GM12878 (cell line): ENCODE results near the gene SEC14L6. TPM values are rescaled to one million over a fixed set of nuclear protein-coding genes. Genes with fewer than 3 reads are reported as not detected.

Experiments used
- ATAC-seq: fragments of 200-7000 bp; cut with Tn5 transposase; 3 replicates; pipeline ENCODE4 v1.9.1; 2020; ENCODE audit warnings: mild to moderate bottlenecking, moderate library complexity
- BruUV-seq: library from RNA; stranded (reverse); fragments of 400-500 nt; replicated peaks from 2 replicates; lab custom pipeline; 2021; lab: Mats Ljungman, UMichigan
- CTCF ChIA-PET: fragments of 300-600 bp; sonication (Branson Sonifier 250); formaldehyde crosslinking; extraction: SDS; loops from one replicate; lab custom pipeline; 2021; ENCODE audit warnings: inconsistent platforms; lab: Yijun Ruan, JAX
- POLR2A ChIA-PET: fragments of 350-600 bp; formaldehyde crosslinking; extraction: SDS; loops from one replicate; lab custom pipeline; 2021; ENCODE audit warnings: inconsistent platforms; lab: Charles Lee
- RAD21 ChIA-PET: fragments of 300-600 bp; sonication (Branson Sonifier 250); formaldehyde crosslinking; loops from one replicate; lab custom pipeline; 2023; ENCODE audit warnings: antibody characterized with exemption; ENCODE audit not compliant: unreplicated experiment; lab: Charles Lee
- SMC1A ChIA-PET: fragments of 300-600 bp; sonication (Branson Sonifier 250); formaldehyde crosslinking; loops from one replicate; lab custom pipeline; 2023; ENCODE audit not compliant: unreplicated experiment, uncharacterized antibody; lab: Charles Lee
- DNase-seq: peaks from one replicate; pipeline ENCODE4 v3.0.0-alpha.2; 2011; ENCODE audit warnings: low read depth, low spot score
- FAIRE-seq: peaks from 3 replicates; lab custom pipeline; 2011; peaks lifted over from hg19 to GRCh38; lab: Jason Lieb, UNC
- H2AFZ ChIP-seq: 2 replicates; pipeline ENCODE4 v1.6.0; 2011; ENCODE audit warnings: low read depth, low read length, control low read depth; ENCODE audit not compliant: control insufficient read depth
- H3K27ac ChIP-seq: 2 replicates; pipeline ENCODE4 v1.5.1; 2011; ENCODE audit warnings: control low read depth; ENCODE audit not compliant: control insufficient read depth, insufficient read depth
- H3K27me3 ChIP-seq, 2 experiments: replicated peaks in 1 of 2; 2 replicates each; pipeline versions ENCODE4 v1.6.0 to v1.6.1; 2011; ENCODE audit warnings: low read length in 1 of 2; ENCODE audit not compliant: control insufficient read depth in 2 of 2, insufficient read depth in 2 of 2
- H3K36me3 ChIP-seq, 2 experiments: 2 replicates each; pipeline ENCODE4 v1.5.1; 2011; ENCODE audit warnings: low read length in 1 of 2; ENCODE audit not compliant: control insufficient read depth in 2 of 2, insufficient read depth in 2 of 2
- H3K4me1 ChIP-seq: 2 replicates; pipeline ENCODE4 v1.6.1; 2011; ENCODE audit warnings: mild to moderate bottlenecking, low read length, moderate library complexity, mixed read lengths; ENCODE audit not compliant: control insufficient read depth, insufficient read depth
- H3K4me2 ChIP-seq: 2 replicates; pipeline ENCODE4 v1.6.0; 2011; ENCODE audit warnings: control low read depth; ENCODE audit not compliant: control insufficient read depth, insufficient read depth
- H3K4me3 ChIP-seq: fragments of 200-600 bp; sonication (generic); 2 replicates; pipeline ENCODE4 v1.5.1; 2016
- H3K79me2 ChIP-seq: 2 replicates; pipeline ENCODE4 v1.6.0; 2011; ENCODE audit warnings: low read length; ENCODE audit not compliant: control insufficient read depth, insufficient read depth
- H3K9ac ChIP-seq: 2 replicates; pipeline ENCODE4 v1.8.0; 2011; ENCODE audit warnings: low read length, control low read depth, mixed read lengths; ENCODE audit not compliant: control insufficient read depth, insufficient read depth
- H3K9me3 ChIP-seq: replicated peaks from 3 replicates; pipeline ENCODE4 v1.5.1; 2011; ENCODE audit warnings: mild to moderate bottlenecking, low read length; ENCODE audit not compliant: control insufficient read depth, insufficient read depth
- H4K20me1 ChIP-seq: 2 replicates; pipeline ENCODE4 v1.6.0; 2011; ENCODE audit not compliant: control insufficient read depth, insufficient read depth
- ATF7 ChIP-seq: fragments of 450-650 bp; IDR thresholded peaks from 2 replicates; pipeline ENCODE4 v1.6.1; 2016; ENCODE audit warnings: low read depth, mild to moderate bottlenecking
- CEBPB ChIP-seq, 2 experiments: fragments of 150-350 bp in 1 of 2; IDR thresholded peaks; 2 replicates each; pipeline ENCODE4 v1.6.1; 2012 to 2014; ENCODE audit warnings: low read depth in 2 of 2, low read length in 2 of 2, borderline replicate concordance in 1 of 2, inconsistent platforms in 1 of 2
- EZH2 ChIP-seq: IDR thresholded peaks from 2 replicates; pipeline ENCODE4 v1.6.1; 2012; ENCODE audit warnings: low read depth, mild to moderate bottlenecking, control low read depth, inconsistent platforms, low read length, borderline replicate concordance; ENCODE audit not compliant: control insufficient read depth
- HDAC2 ChIP-seq: fragments of 200-600 bp; sonication (generic); IDR thresholded peaks from 2 replicates; pipeline ENCODE4 v1.6.1; 2017
- JUND ChIP-seq: IDR thresholded peaks from 2 replicates; pipeline ENCODE4 v1.6.1; 2012; ENCODE audit warnings: low read depth, mild to moderate bottlenecking, low read length, improper control_type of control experiment, moderate library complexity
- POLR2A ChIP-seq: IDR thresholded peaks from 2 replicates; pipeline ENCODE4 v1.6.1; 2011; ENCODE audit warnings: low read depth, mild to moderate bottlenecking, low read length
- POLR2AphosphoS2 ChIP-seq: IDR thresholded peaks from 2 replicates; pipeline ENCODE4 v1.6.1; 2011; ENCODE audit warnings: low read depth, mild to moderate bottlenecking, low read length, improper control_type of control experiment, moderate library complexity
- SKIL ChIP-seq: fragments of 450-650 bp; IDR thresholded peaks from 2 replicates; pipeline ENCODE4 v1.6.1; 2017; ENCODE audit warnings: mild to moderate bottlenecking, low read depth, inconsistent platforms; ENCODE audit not compliant: poor library complexity, severe bottlenecking
- SREBF1 ChIP-seq: IDR thresholded peaks from 2 replicates; pipeline ENCODE4 v1.6.1; 2012; ENCODE audit warnings: mild to moderate bottlenecking, low read length
- ZNF217 ChIP-seq: fragments of 450-650 bp; IDR thresholded peaks from 2 replicates; pipeline ENCODE4 v1.6.1; 2017; ENCODE audit warnings: antibody characterized with exemption, mild to moderate bottlenecking
- WGBS: methylation state at CpG from one replicate; pipeline ENCODE4 v1.1.6; 2016; ENCODE audit warnings: low lambda C conversion rate; ENCODE audit not compliant: insufficient replicate concordance, insufficient coverage; ENCODE audit errors: missing lambda C conversion rate; 5-methylcytosine and 5-hydroxymethylcytosine counted together
- in situ Hi-C: fragments of 300-500 bp; cut with MboI; formaldehyde crosslinking; loops from 9 replicates; pipeline ENCODE4 v1.14.3; 2018; ENCODE audit warnings: mixed read lengths
- intact Hi-C: fragments of 100-400 bp; cut with micrococcal nuclease; formaldehyde crosslinking; loops from one replicate; pipeline ENCODE4 v1.14.2; 2022; ENCODE audit not compliant: unreplicated experiment
- polyA plus RNA-seq, 11 experiments: library from polyadenylated mRNA; depleted of rRNA in 4 of 11; unstranded in 6 of 11; stranded (reverse) in 5 of 11; fragments of >200 nt; fragmentation: Nextera tagmentation in 4 of 11; fragmentation: Illumina TruSeq in 1 of 11; extraction: Ambion mirVana in 4 of 11; extraction: Trizol in 1 of 11; gene quantifications; 1 replicate in 1 of 11; 2 replicates in 10 of 11; pipeline versions ENCODE4 v1.2.1 to v1.2.3, GENCODE V29; 2011 to 2016; ENCODE audit warnings: inconsistent platforms in 2 of 11, missing spikeins in 2 of 11, low read depth in 1 of 11
- total RNA-seq, 4 experiments: library from RNA; depleted of rRNA in 3 of 4; stranded (reverse); fragments of >200 nt in 3 of 4; fragmentation: Illumina TruSeq in 1 of 4; extraction: Trizol in 1 of 4; gene quantifications; 2 replicates each; pipeline versions ENCODE4 v1.2.1 to v1.2.3, GENCODE V29; 2013 to 2021
- TF ChIP-seq, protein P1 (sequence below): IDR thresholded peaks from 2 replicates; pipeline ENCODE4 v1.6.1; 2011; ENCODE audit warnings: low read depth, low read length, improper control_type of control experiment, borderline replicate concordance

SEC14L6 gene
- total and polyA plus RNA-seq, 10 of the 15 experiments (the other 5 are each of a cell fraction or from before 2014, with no cell fraction given): not detected

GRCh38 chr22:30582788-30583545, 36.4 kb upstream of the SEC14L6 start:
- 89% methylated on average over 13 of the region's 13 CpGs for WGBS
- H3K4me1 ChIP-seq: no peaks in the 10 kb centered on the region
- H3K36me3 ChIP-seq: peaks cover 42 to 74% of the 10 kb centered on the region in 2 experiments
- H4K20me1 ChIP-seq: no peaks in the 10 kb centered on the region
- intact Hi-C loops (no loop called here), in situ Hi-C loops (no loop called here)
- BruUV-seq: no TSS peak
- no peak overlapping the region for H3K4me3 ChIP-seq
- no peaks in the 10 kb centered on the region for H3K79me2 ChIP-seq
- no peak overlapping the region for H3K9ac ChIP-seq
- no peak for FAIRE-seq
- H3K27me3 ChIP-seq: no peaks in the 10 kb centered on the region
- TF ChIP-seq, protein P1, sequence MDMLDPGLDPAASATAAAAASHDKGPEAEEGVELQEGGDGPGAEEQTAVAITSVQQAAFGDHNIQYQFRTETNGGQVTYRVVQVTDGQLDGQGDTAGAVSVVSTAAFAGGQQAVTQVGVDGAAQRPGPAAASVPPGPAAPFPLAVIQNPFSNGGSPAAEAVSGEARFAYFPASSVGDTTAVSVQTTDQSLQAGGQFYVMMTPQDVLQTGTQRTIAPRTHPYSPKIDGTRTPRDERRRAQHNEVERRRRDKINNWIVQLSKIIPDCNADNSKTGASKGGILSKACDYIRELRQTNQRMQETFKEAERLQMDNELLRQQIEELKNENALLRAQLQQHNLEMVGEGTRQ: no peak
- no peak for TF ChIP-seq HDAC2
- H2AFZ ChIP-seq: no peak overlapping the region
- no peak overlapping the region for H3K4me2 ChIP-seq
- POLR2A ChIA-PET: no interaction called here
- RAD21 ChIA-PET: no interaction called here
- H3K27ac ChIP-seq: no peak overlapping the region
- ATAC-seq: no peak
- CTCF ChIA-PET: no interaction called here
- no peak for DNase-seq
- H3K9me3 ChIP-seq: no peaks in the 10 kb centered on the region
- SMC1A ChIA-PET: interaction anchor here (0.6 kb wide), 1 partner anchor 37 kb away, joined by 3 read pairs; no protein-coding TSS in a partner anchor

- no peaks in the 10 kb centered on the region for H4K20me1 ChIP-seq
- no peak overlapping the region for H3K4me3 ChIP-seq
- in situ Hi-C loops: no loop called here
- ChIA-PET SMC1A (no interaction called here), POLR2A (interaction anchor here (0.5 kb wide), 1 partner anchor 63 kb away, joined by 3 read pairs; no protein-coding TSS in a partner anchor), CTCF (no interaction called here), RAD21 (interaction anchor here (0.5 kb wide), 1 partner anchor 25 kb away, joined by 3 read pairs; the partner anchor contains the start of gene TCN2)
- H3K4me2 ChIP-seq: no peak overlapping the region
- intact Hi-C loops: no loop called here
- no peaks in the 10 kb centered on the region for H3K79me2 ChIP-seq
- no peaks in the 10 kb centered on the region for H3K4me1 ChIP-seq
- H3K27me3 ChIP-seq: no peaks in the 10 kb centered on the region
- H3K9me3 ChIP-seq: no peaks in the 10 kb centered on the region
- BruUV-seq: no TSS peak
- no peak for FAIRE-seq
- no peak overlapping the region for H3K27ac ChIP-seq
- no peak overlapping the region for H3K9ac ChIP-seq
- no peak overlapping the region for H2AFZ ChIP-seq
- no peak for ATAC-seq
- 99% methylated on average over 6 of the region's 6 CpGs for WGBS
- DNase-seq: no peak
- peaks cover 34 to 68% of the 10 kb centered on the region in 2 experiments for H3K36me3 ChIP-seq
- no peak for TF ChIP-seq CEBPB (IDR thresholded peaks at IDR 0.05; ENCODE audit: borderline replicate concordance in 1 of 2, low read depth in 2 of 2, low read length in 2 of 2)
- no peak for TF ChIP-seq POLR2A
- TF ChIP-seq POLR2AphosphoS2: no peak
- TF ChIP-seq ATF7: no peak
- TF ChIP-seq JUND: no peak
- no peak for TF ChIP-seq SKIL
- TF ChIP-seq SREBF1: no peak
- TF ChIP-seq ZNF217: no peak
- TF ChIP-seq EZH2: no peak
Observed at GRCh38 chr22:30582051-30582450, 35.5 kb upstream of the SEC14L6 start.
